GM12801 (cell line): Measurements from ENCODE around the gene ERC1.

Experiments used
- TF ChIP-seq, protein P1 (sequence below): IDR thresholded peaks from one replicate; pipeline ENCODE4 v1.5.1; 2011; ENCODE audit warnings: control low read depth; ENCODE audit not compliant: insufficient read length; ENCODE audit errors: extremely low read depth

The ERC1 gene

DNA sequence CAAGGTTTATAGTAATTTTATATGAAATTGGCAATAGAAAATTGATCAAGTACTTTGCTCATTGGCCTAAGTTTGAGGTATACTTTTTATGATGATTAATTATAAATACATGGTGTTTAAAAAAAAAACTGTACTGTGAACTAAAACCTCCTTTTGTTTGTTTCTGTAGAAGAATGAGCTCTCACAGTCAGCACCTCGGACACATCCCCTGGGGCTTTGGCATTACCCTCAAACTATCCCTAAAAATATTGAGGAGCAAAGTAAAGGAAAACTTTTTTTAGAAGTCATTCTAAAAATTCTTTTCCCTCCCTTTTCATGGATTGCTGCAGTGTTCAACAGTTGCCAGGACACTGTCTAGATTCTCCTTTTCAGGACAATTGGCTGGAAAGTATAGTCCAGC lies 419.8 kb downstream of the ERC1 start:
- TF ChIP-seq, protein P1, sequence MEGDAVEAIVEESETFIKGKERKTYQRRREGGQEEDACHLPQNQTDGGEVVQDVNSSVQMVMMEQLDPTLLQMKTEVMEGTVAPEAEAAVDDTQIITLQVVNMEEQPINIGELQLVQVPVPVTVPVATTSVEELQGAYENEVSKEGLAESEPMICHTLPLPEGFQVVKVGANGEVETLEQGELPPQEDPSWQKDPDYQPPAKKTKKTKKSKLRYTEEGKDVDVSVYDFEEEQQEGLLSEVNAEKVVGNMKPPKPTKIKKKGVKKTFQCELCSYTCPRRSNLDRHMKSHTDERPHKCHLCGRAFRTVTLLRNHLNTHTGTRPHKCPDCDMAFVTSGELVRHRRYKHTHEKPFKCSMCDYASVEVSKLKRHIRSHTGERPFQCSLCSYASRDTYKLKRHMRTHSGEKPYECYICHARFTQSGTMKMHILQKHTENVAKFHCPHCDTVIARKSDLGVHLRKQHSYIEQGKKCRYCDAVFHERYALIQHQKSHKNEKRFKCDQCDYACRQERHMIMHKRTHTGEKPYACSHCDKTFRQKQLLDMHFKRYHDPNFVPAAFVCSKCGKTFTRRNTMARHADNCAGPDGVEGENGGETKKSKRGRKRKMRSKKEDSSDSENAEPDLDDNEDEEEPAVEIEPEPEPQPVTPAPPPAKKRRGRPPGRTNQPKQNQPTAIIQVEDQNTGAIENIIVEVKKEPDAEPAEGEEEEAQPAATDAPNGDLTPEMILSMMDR = no peak

DNA sequence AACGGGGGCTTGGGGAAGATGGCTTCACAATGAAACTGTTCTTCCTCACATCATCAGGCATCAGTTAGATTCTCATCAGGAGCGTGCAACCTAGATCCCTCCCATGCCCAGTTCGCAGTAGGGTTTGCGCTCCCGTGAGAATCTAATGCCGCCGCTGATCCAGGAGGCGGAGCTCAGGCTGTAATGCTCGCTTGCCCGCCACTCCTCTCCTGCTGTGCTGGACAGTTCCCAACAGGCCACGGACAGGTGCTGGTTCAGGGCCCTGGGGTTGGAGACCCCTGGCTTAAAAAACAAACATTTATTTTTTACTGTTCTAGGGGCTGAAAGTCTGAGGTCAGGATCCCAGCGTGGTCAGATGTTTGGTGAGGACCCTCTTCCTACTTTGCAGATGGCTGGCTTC lies 422.9 kb downstream of the ERC1 start:
- TF ChIP-seq, protein P1 = no peak

DNA sequence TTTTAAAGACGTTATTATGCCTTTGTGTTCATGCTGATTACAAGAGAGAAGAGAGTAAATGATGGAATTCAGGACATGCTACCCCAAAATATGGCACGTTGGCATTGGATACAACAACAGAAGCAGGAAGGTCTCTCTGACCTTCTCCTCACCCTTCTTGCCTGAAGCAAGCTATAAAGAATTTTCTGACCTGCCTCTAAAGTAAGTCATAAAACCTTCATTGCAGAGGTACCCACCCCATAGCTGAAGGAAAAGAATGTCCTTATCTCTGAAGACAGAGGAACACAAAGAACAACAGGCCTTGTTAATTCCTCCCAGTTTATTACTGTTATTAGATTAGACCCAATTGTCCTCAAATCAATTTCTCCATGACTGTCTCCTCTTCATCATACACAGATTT lies 427.1 kb downstream of the ERC1 start:
- TF ChIP-seq, protein P1 = no peak

DNA sequence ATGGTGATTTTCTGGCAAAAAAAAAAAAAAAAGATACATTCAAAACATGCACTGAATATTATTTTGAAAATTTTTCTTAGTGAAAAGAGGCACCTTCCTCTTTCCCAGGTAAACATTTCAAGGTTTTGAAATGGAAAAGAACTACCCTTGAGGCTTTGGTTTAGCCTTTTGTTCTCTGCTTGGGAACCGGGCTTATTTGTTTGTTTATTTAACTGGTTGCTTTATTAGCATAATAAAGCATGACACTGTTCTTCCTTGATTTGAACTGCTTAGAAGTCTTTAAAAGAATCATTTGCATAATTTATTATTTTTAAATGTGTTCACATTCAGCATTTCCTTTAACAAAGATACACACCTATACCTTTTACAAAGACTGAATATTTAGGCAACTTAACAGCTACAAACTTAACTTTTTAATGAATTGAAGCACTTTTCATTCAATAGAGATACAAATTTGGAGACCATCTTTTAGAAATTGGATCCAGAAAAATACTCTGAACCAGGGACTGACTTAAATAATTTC lies 428.9 kb downstream of the ERC1 start:
- TF ChIP-seq, protein P1 = no peak

DNA sequence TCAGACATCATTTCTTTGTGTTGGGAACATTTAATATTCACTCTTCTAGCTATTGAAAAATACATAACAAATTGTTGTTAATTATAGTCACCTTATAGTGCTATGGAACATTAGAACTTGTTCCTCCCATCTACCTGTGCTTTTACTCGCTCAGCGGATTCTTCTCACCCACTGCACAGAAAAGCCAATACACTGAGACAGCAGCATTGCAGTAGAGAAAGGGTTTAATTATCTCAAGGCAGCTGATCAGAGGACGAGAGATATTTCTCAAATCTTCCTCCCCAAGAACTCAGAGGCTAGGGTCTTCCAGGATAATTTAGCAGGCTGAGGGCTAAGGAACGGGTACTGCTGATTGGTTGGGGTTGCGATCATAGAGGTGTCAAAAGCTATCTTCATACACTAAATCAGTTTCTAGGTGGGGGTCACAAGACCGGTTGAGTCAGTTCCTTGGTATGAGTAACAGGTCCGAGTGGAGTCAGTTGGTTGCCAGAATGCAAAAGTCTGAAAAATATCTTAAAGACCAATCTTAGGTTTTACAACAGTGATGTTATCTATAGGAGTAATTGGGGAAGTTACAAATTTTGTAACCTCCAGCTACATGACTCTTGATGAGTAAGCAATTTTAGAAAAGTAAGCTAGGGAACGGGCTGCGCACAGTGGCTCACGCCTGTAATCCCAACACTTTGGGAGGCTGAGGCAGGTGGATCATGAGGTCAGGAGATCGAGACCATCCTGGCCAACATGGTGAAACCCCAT lies 430.2 kb downstream of the ERC1 start:
- TF ChIP-seq, protein P1 = no peak

DNA sequence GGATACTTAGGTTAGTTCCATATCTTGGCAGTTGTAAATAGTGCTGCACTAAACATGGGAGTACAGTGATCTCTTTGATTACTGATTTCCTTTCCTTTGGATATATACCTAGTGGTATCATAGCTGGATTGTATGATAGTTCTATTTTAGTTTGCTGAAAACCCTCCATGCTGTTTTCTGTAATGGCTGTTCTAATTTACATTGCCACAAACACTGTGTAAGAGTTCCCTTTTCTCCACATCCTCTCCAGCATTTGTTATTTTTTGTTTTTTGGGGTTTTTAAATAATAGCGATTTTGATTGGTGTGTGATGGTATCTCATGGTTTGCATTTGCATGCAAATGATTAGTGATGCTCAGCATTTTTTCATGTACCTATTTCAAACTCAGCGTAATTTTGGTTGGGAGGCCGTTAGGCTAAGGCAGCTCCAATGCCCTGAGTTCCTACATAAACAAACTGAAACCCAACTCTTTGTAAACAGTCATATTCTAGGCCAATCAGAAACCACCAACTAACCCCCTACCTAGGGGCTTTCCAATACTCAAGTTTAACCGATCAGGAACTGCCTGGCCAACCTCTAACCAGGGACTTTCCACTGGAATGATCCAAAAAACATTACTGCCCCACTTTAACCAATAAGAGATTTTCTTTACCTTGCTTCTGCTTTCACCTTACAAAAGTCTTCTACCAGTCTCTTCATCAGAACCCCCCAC lies 431.7 kb downstream of the ERC1 start:
- TF ChIP-seq, protein P1 = no peak

DNA sequence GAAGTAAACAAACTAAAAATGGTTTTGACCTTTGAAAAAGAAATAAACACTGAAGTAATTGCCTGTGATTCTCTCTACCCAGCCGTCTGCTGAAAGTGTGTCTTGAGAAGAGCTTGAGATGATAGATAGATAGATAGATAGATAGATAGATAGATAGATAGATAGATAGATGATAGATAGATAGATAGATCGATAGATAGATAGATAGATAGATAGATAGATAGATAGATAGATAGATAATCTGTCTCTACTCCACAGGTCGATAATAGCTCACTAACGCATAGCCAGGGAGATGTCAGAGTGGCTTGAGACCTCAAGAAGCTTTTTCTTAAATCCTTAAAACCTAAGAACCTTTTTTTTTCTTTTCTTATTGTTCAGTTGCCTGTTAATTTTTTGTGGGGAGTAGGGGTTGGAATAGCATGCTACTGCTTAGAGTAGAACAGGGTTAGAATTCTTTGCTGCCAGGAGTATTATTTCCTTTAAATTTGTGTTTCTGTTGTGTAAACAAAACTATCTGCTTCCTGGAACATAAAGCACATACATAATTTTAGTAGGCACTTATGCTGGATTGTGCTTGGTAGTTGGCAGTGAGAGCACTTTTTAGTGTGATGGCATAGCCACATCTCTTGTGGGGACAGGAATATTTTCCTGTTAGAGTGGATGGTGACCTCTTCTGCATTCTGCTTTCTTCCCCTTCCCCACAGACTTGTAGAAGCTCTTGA lies 433.8 kb downstream of the ERC1 start:
- TF ChIP-seq, protein P1 = no peak
